Nucleus accumbens (tissue), 56 donors: ENCODE data around the gene LRRC3B.

Source experiments
- DNase-seq, 56 donors: peaks; one replicate each; lab custom pipeline; 2025; lab: John Stamatoyannopoulos, UW

Gene LRRC3B

DNA sequence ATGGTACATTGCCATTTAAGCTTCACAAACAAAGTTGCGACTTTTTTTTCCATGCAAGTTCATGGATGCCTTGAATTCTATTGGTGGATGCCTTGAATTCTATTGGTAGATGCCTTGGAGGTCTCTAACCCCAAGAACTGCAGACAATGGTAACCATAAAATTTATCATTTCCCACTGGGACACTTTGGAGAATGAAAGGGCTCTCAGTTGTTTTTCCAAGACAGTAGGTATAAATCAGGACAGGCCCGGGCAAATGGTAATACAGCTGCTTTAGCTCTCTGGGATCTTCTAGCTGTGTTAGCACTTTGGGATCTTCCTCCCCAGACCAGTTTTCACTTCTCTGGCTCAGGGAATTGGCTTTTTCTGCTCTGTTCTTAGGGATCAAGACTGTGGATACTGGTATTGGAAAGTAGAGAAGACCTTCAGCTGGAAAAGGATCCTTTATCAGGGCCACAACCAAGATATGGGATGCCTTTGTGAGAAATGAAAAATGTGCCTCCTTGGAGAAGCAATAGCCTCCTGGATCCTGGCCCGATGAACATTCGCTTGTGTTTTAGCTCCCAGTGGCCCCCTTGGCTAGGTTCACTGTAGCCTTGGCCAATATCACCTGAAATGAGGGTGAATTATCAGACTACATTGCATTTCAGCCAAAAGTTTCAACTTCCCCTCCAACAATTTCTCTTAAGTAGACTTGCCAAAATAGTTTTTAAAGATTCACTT is 8.3 kb downstream of the LRRC3B start:
- DNase-seq = no peak

GRCh38 chr3:26631390-26631738 is 8.8 kb downstream of the LRRC3B start:
- DNase-seq = no peak

GRCh38 chr3:26634601-26635000 is 12.0 kb downstream of the LRRC3B start:
- DNase-seq = peak in 2 of 56 donors; percentile 1 to 6

GRCh38 chr3:26636096-26636727 is 13.6 kb downstream of the LRRC3B start:
- peak in 3 of 56 donors; percentile 27 to 45 (median 41) for DNase-seq

GRCh38 chr3:26637698-26638097 is 15.1 kb downstream of the LRRC3B start:
- no peak for DNase-seq

DNA sequence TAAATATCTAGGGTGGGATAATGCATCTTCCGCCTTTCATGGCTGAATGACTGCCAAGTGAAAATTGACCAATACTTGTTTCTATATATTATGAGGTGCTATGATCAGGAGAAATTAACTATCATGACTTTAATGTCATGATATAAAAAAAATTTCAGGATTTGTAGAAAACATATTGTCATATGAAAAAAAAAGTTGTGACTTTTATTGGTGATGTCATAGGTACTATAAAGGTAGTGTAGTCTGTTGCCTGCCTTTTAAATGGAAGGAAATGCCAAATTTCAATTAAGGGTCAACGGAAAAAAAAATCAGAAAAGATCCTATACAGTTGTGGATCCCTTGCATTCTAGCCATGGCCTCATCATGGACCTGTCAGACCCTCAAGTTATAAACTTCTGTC is 15.5 kb downstream of the LRRC3B start:
- no peak for DNase-seq

DNA sequence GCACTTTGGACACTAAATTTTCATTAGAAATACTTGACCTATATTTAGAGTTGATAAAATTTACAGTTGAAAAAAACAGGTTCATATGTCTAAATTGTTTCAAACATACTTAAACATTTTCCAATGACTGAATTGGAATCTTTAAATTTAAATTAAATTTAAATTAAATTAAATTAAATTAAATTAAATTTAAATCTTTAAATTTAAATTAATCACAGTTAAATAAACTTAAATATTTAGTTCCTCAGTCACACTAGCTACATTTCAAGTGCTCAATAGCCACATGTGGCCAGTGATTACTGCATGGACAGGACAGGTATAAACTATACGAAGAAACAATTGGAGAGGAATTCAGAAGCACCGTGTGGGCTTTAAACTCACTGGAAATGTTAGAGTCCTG is 16.8 kb downstream of the LRRC3B start:
- DNase-seq = no peak

GRCh38 chr3:26647078-26647477 is 24.5 kb downstream of the LRRC3B start:
- DNase-seq = no peak

GRCh38 chr3:26648461-26648860 is 25.9 kb downstream of the LRRC3B start:
- DNase-seq = no peak

DNA sequence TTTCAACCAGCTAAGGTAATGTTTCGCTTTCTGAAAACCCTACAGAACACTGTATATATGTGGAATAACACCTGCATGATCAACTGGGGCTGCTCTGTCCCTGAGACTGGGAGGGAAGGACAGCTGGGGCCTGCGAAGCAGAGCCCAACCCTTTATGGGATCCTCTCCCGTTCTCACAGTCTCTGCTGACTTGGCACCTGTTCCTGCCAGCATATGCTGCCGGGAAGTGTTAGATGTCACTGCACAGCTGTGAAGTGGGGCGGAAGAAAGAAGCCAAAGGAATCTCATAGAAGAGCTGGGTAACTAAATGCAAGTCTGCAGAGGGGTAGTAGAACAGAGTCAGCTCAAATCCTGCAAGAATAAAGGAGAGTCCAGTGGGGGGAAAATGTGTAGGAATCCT is 29.6 kb downstream of the LRRC3B start:
- peak in 20 of 56 donors; percentile 2 to 42 (median 15) for DNase-seq

DNA sequence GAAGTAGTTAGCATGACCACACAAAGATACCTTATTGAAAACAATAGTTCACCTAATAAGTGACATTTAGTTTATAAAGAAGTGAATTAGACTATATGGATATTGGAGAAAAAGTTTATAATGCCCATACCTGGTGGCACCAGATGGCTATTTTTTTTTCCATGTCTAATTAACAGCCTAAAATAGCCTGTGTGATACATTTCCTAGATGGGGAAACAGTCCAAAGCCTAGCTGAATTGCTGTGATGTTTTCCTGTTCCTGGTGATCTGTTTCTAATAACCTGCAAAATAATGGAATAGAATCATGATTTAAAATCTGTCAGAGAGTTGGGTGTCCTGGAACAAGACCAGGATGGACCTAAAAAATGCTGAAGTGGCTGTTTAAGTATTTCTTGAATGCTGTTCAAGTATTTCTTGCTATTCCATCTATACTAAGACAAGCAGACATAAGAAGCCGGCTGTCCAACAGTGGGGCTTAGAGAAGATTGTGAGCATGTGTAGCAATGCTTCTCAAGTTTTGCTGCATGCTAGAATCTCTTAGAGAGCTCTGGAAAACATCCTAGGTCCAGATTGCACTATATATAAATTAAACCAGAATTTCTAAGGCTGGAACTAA is 31.3 kb downstream of the LRRC3B start:
- DNase-seq = no peak

- no peak for DNase-seq
These were observed 32.7 kb downstream of the LRRC3B start for GRCh38 chr3:26655231-26655630.

DNA sequence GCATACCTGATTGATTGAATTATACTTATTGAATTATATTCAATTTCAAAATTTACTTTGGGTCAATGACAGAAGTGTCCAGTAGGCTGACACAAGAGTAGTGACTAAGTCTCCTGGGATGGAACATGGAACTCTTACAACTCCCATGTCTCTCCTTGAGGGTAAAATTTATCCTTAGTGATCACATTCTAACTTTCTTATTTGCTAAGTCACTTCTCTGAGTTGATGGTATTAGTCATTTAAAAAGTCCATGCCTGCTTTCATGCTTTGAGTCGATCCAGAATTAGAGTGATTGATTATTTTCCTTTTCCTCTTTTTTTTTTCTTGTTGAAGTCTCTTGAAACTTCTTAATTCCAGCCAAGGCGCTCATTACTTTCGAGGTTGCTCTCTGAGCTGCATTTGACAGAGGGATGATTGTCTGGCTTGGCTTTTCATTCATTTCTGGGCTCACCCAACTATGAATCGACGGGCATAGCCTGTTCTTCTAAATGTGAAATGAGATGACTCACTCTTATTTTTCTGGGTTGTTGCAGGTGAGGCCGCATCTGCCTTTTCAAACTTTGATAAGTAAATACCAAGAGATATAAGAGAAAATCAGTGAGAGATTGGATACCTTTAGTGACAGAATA is 34.9 kb downstream of the LRRC3B start:
- peak in 1 of 56 donors; percentile 6 for DNase-seq

- DNase-seq = no peak
These were observed 45.6 kb downstream of the LRRC3B start for GRCh38 chr3:26668171-26668570.

- no peak for DNase-seq
These were observed 46.1 kb downstream of the LRRC3B start for GRCh38 chr3:26668696-26669095.

GRCh38 chr3:26675336-26675735 is 52.8 kb downstream of the LRRC3B start:
- no peak for DNase-seq

- DNase-seq = no peak
These were observed 59.1 kb downstream of the LRRC3B start for GRCh38 chr3:26681632-26682031.

GRCh38 chr3:26682406-26682805 is 59.8 kb downstream of the LRRC3B start:
- DNase-seq = no peak

DNA sequence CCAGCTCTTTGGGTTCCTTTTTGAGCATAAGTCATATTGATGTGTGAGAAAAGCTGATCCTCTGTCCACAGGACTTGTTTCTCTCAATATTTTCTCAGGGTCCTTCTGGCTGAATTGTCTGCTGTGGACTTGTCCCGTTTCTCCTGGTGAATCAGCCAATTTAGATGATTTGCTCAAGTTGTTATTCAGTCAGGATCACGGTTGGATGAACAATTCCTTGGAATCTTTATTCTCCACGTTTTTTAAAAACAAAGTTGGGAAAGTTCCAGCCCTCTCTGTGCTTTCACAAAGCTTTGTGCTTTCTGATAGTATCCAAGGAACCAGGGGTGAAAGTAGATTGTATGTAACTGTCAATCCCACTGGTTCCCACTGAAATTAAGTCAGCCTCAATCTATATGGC is 61.3 kb downstream of the LRRC3B start:
- no peak for DNase-seq

DNA sequence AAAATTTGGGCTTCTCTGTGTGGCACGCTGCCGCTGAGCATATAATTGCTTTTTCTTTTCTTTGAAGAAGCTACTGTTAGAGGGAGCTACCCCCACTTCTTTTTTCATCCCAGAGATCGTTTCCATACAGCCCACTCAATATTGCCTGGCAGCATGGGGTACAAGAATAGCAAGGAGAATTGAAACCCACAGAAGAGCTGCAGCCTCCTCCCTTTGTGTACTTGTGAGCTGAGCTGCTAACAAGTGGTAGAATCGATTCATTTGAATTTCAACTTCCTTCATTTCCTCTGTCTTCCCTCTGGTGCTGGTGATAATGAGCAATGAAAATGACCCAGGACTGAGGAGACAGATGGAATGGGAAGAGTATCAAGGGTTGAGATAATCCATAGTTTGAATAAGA is 64.9 kb downstream of the LRRC3B start:
- DNase-seq = peak in 4 of 56 donors; percentile 27 to 37 (median 30)

GRCh38 chr3:26699553-26699952 is 77.0 kb downstream of the LRRC3B start:
- no peak for DNase-seq

- no peak for DNase-seq
These were observed 80.9 kb downstream of the LRRC3B start for GRCh38 chr3:26703519-26703918.
